ENCODE measurements around the gene PBX1.

GRCh38 chr1:164651351-164651951 lies 92.5 kb downstream of the PBX1 start:
- TF ChIP-seq, protein P1, sequence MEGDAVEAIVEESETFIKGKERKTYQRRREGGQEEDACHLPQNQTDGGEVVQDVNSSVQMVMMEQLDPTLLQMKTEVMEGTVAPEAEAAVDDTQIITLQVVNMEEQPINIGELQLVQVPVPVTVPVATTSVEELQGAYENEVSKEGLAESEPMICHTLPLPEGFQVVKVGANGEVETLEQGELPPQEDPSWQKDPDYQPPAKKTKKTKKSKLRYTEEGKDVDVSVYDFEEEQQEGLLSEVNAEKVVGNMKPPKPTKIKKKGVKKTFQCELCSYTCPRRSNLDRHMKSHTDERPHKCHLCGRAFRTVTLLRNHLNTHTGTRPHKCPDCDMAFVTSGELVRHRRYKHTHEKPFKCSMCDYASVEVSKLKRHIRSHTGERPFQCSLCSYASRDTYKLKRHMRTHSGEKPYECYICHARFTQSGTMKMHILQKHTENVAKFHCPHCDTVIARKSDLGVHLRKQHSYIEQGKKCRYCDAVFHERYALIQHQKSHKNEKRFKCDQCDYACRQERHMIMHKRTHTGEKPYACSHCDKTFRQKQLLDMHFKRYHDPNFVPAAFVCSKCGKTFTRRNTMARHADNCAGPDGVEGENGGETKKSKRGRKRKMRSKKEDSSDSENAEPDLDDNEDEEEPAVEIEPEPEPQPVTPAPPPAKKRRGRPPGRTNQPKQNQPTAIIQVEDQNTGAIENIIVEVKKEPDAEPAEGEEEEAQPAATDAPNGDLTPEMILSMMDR (optimal IDR thresholded peaks at IDR 0.05 in 1 of 3, IDR thresholded peaks at IDR 0.05 in 1 of 3, conservative IDR thresholded peaks at IDR 0.05 in 1 of 3; ENCODE audit: extremely low read depth in 1 of 3, insufficient read depth in 2 of 3, low read length in 3 of 3) = no peak
- TF ChIP-seq EZH2 (IDR thresholded peaks at IDR 0.05; ENCODE audit: low read length) = no peak
